B cell (primary cell): ENCODE data around the gene API5. TPM values are rescaled to one million over a fixed set of nuclear protein-coding genes. Genes with fewer than 3 reads are reported as not detected.

ENCODE experiments used
- ATAC-seq: fragments of 200-7000 bp; cut with Tn5 transposase; one replicate; pipeline ENCODE4 v1.10.0; 2021; ENCODE audit warnings: low read depth, mild to moderate bottlenecking, moderate number of reproducible peaks, moderate library complexity
- CTCF ChIA-PET: fragments of 350-600 bp; sonication (Branson Sonifier 250); formaldehyde crosslinking; loops from one replicate; lab custom pipeline; 2021; ENCODE audit warnings: antibody characterized with exemption, inconsistent platforms; lab: Charles Lee
- POLR2A ChIA-PET: fragments of 350-600 bp; sonication (Branson Sonifier 250); formaldehyde crosslinking; loops from one replicate; lab custom pipeline; 2021; ENCODE audit warnings: antibody characterized with exemption; lab: Charles Lee
- DNase-seq: peaks from one replicate; pipeline ENCODE4 v3.0.0; 2013
- H2AFZ ChIP-seq: 2 replicates; pipeline ENCODE4 v1.6.1; 2012; ENCODE audit warnings: mild to moderate bottlenecking, low read depth, low read length; ENCODE audit not compliant: insufficient read depth, poor library complexity, severe bottlenecking
- H3K27ac ChIP-seq, 2 donors: 1 replicate in 1 of 2; 2 replicates in 1 of 2; pipeline ENCODE4 v1.5.1; 2012 to 2013; ENCODE audit warnings: low read length in 2 of 2, mild to moderate bottlenecking in 2 of 2, moderate library complexity in 1 of 2
- H3K27me3 ChIP-seq, 4 experiments: fragments of 200-600 bp in 1 of 4; sonication (generic) in 1 of 4; replicated peaks in 1 of 4; 1 replicate in 2 of 4; 2 replicates in 2 of 4; pipeline versions ENCODE4 v1.6.1 to v1.7.0; 2013 to 2016; ENCODE audit warnings: low read length in 3 of 4, mild to moderate bottlenecking in 2 of 4, mixed read lengths in 1 of 4, moderate library complexity in 1 of 4; ENCODE audit not compliant: insufficient read depth in 4 of 4, control insufficient read depth in 3 of 4; ENCODE audit errors: control extremely low read depth in 1 of 4
- H3K36me3 ChIP-seq, 2 experiments: replicated peaks in 1 of 2; 1 replicate in 1 of 2; 2 replicates in 1 of 2; pipeline versions ENCODE4 v1.6.1 to v1.7.1; 2013; ENCODE audit warnings: low read length in 1 of 2; ENCODE audit not compliant: insufficient read depth in 2 of 2, control insufficient read depth in 1 of 2; ENCODE audit errors: control extremely low read depth in 1 of 2, extremely low read depth in 1 of 2
- H3K4me1 ChIP-seq, 2 donors: fragments of 200-600 bp in 1 of 2; sonication (generic) in 1 of 2; 1 replicate in 1 of 2; 2 replicates in 1 of 2; pipeline versions ENCODE4 v1.5.1 to v1.6.1; 2013 to 2017; ENCODE audit warnings: low read length in 2 of 2; ENCODE audit not compliant: control insufficient read depth in 2 of 2, insufficient read depth in 2 of 2
- H3K4me2 ChIP-seq: replicated peaks from 2 replicates; pipeline ENCODE3; 2012; ENCODE audit warnings: mild to moderate bottlenecking, low read depth, low read length; ENCODE audit not compliant: poor library complexity, severe bottlenecking
- H3K4me3 ChIP-seq, 5 experiments: fragments of 200-600 bp in 1 of 5; sonication (generic) in 1 of 5; 1 replicate in 3 of 5; 2 replicates in 2 of 5; pipeline versions ENCODE4 v1.5.1 to v1.7.0; 2011 to 2016; ENCODE audit warnings: low read length in 4 of 5, mild to moderate bottlenecking in 4 of 5, low read depth in 2 of 5, control low read depth in 1 of 5, moderate library complexity in 1 of 5; ENCODE audit not compliant: insufficient read depth in 1 of 5; ENCODE audit errors: control extremely low read depth in 1 of 5, extremely low read depth in 1 of 5
- H3K79me2 ChIP-seq: fragments of 200-600 bp; sonication (generic); one replicate; pipeline ENCODE4 v1.6.0; 2016; ENCODE audit warnings: low read length; ENCODE audit not compliant: control insufficient read depth, insufficient read depth
- H3K9ac ChIP-seq: fragments of 200-600 bp; sonication (generic); 2 replicates; pipeline ENCODE4 v1.6.1; 2017; ENCODE audit warnings: mild to moderate bottlenecking, low read length, moderate library complexity
- H3K9me3 ChIP-seq, 3 donors: one replicate each; pipeline versions ENCODE4 v1.6.1 to v1.7.1; 2013; ENCODE audit warnings: low read length in 2 of 3; ENCODE audit not compliant: control insufficient read depth in 2 of 3, insufficient read depth in 1 of 3; ENCODE audit errors: control extremely low read depth in 1 of 3
- H4K20me1 ChIP-seq: 2 replicates; pipeline ENCODE4 v1.6.0; 2012; ENCODE audit warnings: mild to moderate bottlenecking, low read length; ENCODE audit not compliant: insufficient read depth, control insufficient read depth, poor library complexity, severe bottlenecking
- H3K27ac Mint-ChIP-seq: one replicate; pipeline ENCODE4 v1.8.0; 2021; ENCODE audit warnings: mixed read lengths
- H3K27me3 Mint-ChIP-seq: one replicate; pipeline ENCODE4 v1.8.0; 2021; ENCODE audit warnings: mixed read lengths
- H3K4me1 Mint-ChIP-seq: one replicate; pipeline ENCODE4 v1.8.0; 2021; ENCODE audit warnings: mixed read lengths
- H3K4me3 Mint-ChIP-seq: one replicate; pipeline ENCODE4 v1.8.0; 2021; ENCODE audit warnings: mixed read lengths
- H3K9me3 Mint-ChIP-seq: one replicate; pipeline ENCODE4 v1.8.0; 2022; ENCODE audit warnings: mixed read lengths; ENCODE audit not compliant: insufficient read depth
- CTCF ChIP-seq: fragments of 200-600 bp; IDR thresholded peaks from one replicate; pipeline ENCODE4 v1.8.0; 2022; ENCODE audit warnings: antibody characterized with exemption, mild to moderate bottlenecking
- EZH2 ChIP-seq: IDR thresholded peaks from 2 replicates; pipeline ENCODE4 v1.6.1; 2012; ENCODE audit warnings: borderline replicate concordance, low read depth, mild to moderate bottlenecking, moderate library complexity, low read length; ENCODE audit not compliant: insufficient read depth, poor library complexity, severe bottlenecking
- WGBS: methylation state at CpG from one replicate; pipeline ENCODE4 v1.1.5; 2013; ENCODE audit warnings: missing lambda C conversion rate; ENCODE audit not compliant: insufficient coverage; 5-methylcytosine and 5-hydroxymethylcytosine counted together
- intact Hi-C: fragments of 100-400 bp; cut with micrococcal nuclease; formaldehyde crosslinking; loops from one replicate; pipeline ENCODE4 v1.10.0; 2022
- polyA plus RNA-seq: library from polyadenylated mRNA; depleted of rRNA; stranded (reverse); fragments of >200 nt; gene quantifications from 2 replicates; pipeline ENCODE4 v1.2.3, GENCODE V29; 2012
- total RNA-seq, 2 donors: library from RNA; stranded (reverse); fragments of 120-200 nt in 1 of 2; gene quantifications; 1 replicate in 1 of 2; 2 replicates in 1 of 2; pipeline versions ENCODE4 v1.2.3 to v1.2.4, GENCODE V29; 2013 to 2022

Gene API5
- total and polyA plus RNA-seq, 2 donors (not counting 1 experiment from before 2014, with no cell fraction given), result 16.6 to 94.7 TPM

DNA sequence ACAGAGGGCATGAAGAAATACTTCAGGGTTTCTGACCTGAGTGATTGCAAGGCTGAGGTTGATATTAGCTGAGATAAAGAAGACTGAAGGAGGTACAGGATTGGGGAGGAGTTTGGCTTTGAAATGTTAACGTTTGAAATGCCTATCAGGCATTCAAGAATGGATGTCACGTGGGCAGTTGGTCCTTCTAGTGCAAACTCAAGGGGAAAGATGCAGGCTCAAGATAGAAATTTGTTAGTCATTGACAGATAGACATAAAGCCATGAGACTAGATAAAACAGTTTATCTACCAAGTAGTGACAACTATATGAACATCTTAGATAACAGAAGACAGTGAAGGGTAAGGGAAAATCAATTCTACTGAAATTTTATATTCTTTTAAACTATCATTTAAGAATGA, 70.0 kb downstream of the API5 start:
- no peaks in the 10 kb centered on the region for H3K9me3 Mint-ChIP-seq
- POLR2A ChIA-PET, result no interaction called here
- Histone ChIP-seq H2AFZ (no peak overlapping the region), H3K4me2 (no peak overlapping the region), H4K20me1 (no peaks in the 10 kb centered on the region), H3K79me2 (peaks cover 9% of the 10 kb centered on the region), H3K27me3 (no peaks in the 10 kb centered on the region), H3K36me3 (peaks cover 12 to 15% of the 10 kb centered on the region in 2 experiments), H3K27ac (no peak overlapping the region), H3K4me1 (peaks cover 0 to 3% of the 10 kb centered on the region in 2 donors), H3K4me3 (no peak overlapping the region), H3K9me3 (no peaks in the 10 kb centered on the region), H3K9ac (no peak overlapping the region)
- peaks cover 5% of the 10 kb centered on the region for H3K4me1 Mint-ChIP-seq
- DNase-seq, result no peak
- intact Hi-C loops, result no loop called here
- CTCF ChIA-PET, result no interaction called here
- WGBS, result 96% methylated on average over 2 of the region's 2 CpGs
- no peak for ATAC-seq
- H3K27ac Mint-ChIP-seq, result no peak overlapping the region
- no peaks in the 10 kb centered on the region for H3K27me3 Mint-ChIP-seq
- TF ChIP-seq CTCF, result no peak
- no peak for TF ChIP-seq EZH2
- no peak overlapping the region for H3K4me3 Mint-ChIP-seq

DNA sequence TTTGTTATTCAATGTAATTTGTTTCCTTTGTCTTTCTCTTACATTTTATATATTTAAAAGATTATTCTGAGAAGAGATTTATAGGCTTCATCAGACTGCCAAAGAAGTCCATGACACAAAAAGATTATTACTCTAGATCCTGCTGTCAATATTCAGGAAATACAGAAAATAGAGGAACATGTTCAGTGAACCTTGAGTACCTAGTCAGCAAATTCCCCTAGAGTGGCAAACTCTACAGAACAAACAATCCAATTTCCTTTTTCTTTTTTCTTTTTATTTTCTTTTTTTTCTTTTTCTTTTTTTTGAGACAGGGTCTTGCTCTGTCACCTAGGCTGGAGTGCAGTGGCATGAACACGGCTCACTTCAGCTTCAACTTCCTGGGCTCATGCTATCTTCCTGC, 70.8 kb downstream of the API5 start:
- intact Hi-C loops, result no loop called here
- WGBS, result 90% methylated on average over 1 of the region's 1 CpG
- Histone ChIP-seq H3K4me2 (no peak overlapping the region), H3K4me1 (peaks cover 0 to 3% of the 10 kb centered on the region in 2 donors), H3K4me3 (no peak overlapping the region), H3K9ac (no peak overlapping the region), H3K36me3 (peaks cover 14 to 18% of the 10 kb centered on the region in 2 experiments), H3K27me3 (no peaks in the 10 kb centered on the region), H2AFZ (no peak overlapping the region), H3K9me3 (no peaks in the 10 kb centered on the region), H3K79me2 (peaks cover 9% of the 10 kb centered on the region), H4K20me1 (no peaks in the 10 kb centered on the region), H3K27ac (no peak overlapping the region)
- Mint-ChIP-seq H3K9me3 (no peaks in the 10 kb centered on the region), H3K4me3 (no peak overlapping the region), H3K4me1 (peaks cover 3% of the 10 kb centered on the region), H3K27me3 (no peaks in the 10 kb centered on the region), H3K27ac (no peak overlapping the region)
- TF ChIP-seq EZH2 (no peak), CTCF (no peak)
- ChIA-PET POLR2A (no interaction called here), CTCF (interaction anchor here (0.7 kb wide), 1 partner anchor 395 kb away, joined by 3 read pairs; no protein-coding TSS in a partner anchor)
- DNase-seq (no peak), ATAC-seq (no peak)
